Measurements from ENCODE around the gene BID. TPM values are rescaled to one million over a fixed set of nuclear protein-coding genes. Genes with fewer than 3 reads are reported as not detected.

BID gene
- total RNA-seq, 1 donor from 2014 or later = 16.6 TPM

- Histone ChIP-seq H3K27ac (no peak overlapping the region), H3K9ac (no peak overlapping the region), H3K27me3 (no peaks in the 10 kb centered on the region), H4K20me1 (ENCODE audit: low read depth) (no peaks in the 10 kb centered on the region), H3K4me1 (no peaks in the 10 kb centered on the region), H3K79me2 (ENCODE audit: low read depth) (no peaks in the 10 kb centered on the region), H3F3A (ENCODE audit: low read depth) (no peaks in the 10 kb centered on the region), H3K4me2 (no peak overlapping the region), H3K9me3 (ENCODE audit: low read depth) (no peaks in the 10 kb centered on the region), H3K4me3 (no peak overlapping the region), H3K36me3 (no peaks in the 10 kb centered on the region), H2AFZ (replicated peaks) (no peak overlapping the region)
- H3K27me3 Mint-ChIP-seq (ENCODE audit: insufficient read depth, low read depth) = no peaks in the 10 kb centered on the region
- H3K9me3 Mint-ChIP-seq = no peaks in the 10 kb centered on the region
- DNase-seq (ENCODE audit: low spot score) = no peak
- no peak overlapping the region for H3K27ac Mint-ChIP-seq
- H3K4me3 Mint-ChIP-seq = no peak overlapping the region
- no peaks in the 10 kb centered on the region for H3K36me3 Mint-ChIP-seq
- TF ChIP-seq EZH2phosphoT487 (IDR thresholded peaks at IDR 0.05) (no peak), CTCF (IDR thresholded peaks at IDR 0.05) (no peak), EZH2 (IDR thresholded peaks at IDR 0.05) (no peak)
- H3K4me1 Mint-ChIP-seq = no peaks in the 10 kb centered on the region
Observed at GRCh38 chr22:17717708-17718107, 56.6 kb downstream of the BID start.

GRCh38 chr22:17716529-17716928, 57.7 kb downstream of the BID start:
- Histone ChIP-seq H3K4me1 (no peaks in the 10 kb centered on the region), H3F3A (ENCODE audit: low read depth) (no peaks in the 10 kb centered on the region), H3K9ac (no peak overlapping the region), H2AFZ (replicated peaks) (no peak overlapping the region), H3K9me3 (ENCODE audit: low read depth) (no peaks in the 10 kb centered on the region), H3K4me3 (no peak overlapping the region), H3K4me2 (no peak overlapping the region), H3K79me2 (ENCODE audit: low read depth) (no peaks in the 10 kb centered on the region), H3K27me3 (no peaks in the 10 kb centered on the region), H3K27ac (no peak overlapping the region), H4K20me1 (ENCODE audit: low read depth) (no peaks in the 10 kb centered on the region), H3K36me3 (no peaks in the 10 kb centered on the region)
- Mint-ChIP-seq H3K36me3 (peaks cover 3% of the 10 kb centered on the region), H3K9me3 (no peaks in the 10 kb centered on the region), H3K4me3 (no peak overlapping the region), H3K27ac (no peak overlapping the region), H3K4me1 (no peaks in the 10 kb centered on the region), H3K27me3 (ENCODE audit: insufficient read depth, low read depth) (no peaks in the 10 kb centered on the region)
- TF ChIP-seq EZH2 (IDR thresholded peaks at IDR 0.05) (no peak), CTCF (IDR thresholded peaks at IDR 0.05) (no peak), EZH2phosphoT487 (IDR thresholded peaks at IDR 0.05) (no peak)
- DNase-seq (ENCODE audit: low spot score) = no peak

GRCh38 chr22:17712441-17712840, 61.8 kb downstream of the BID start:
- H3K27ac Mint-ChIP-seq = no peak overlapping the region
- Histone ChIP-seq H3K4me1 (no peaks in the 10 kb centered on the region), H3K79me2 (ENCODE audit: low read depth) (no peaks in the 10 kb centered on the region), H3K9ac (no peak overlapping the region), H3K4me2 (no peak overlapping the region), H3K36me3 (no peaks in the 10 kb centered on the region), H3K27ac (no peak overlapping the region), H3F3A (ENCODE audit: low read depth) (no peaks in the 10 kb centered on the region), H2AFZ (replicated peaks) (no peak overlapping the region), H4K20me1 (ENCODE audit: low read depth) (no peaks in the 10 kb centered on the region), H3K27me3 (no peaks in the 10 kb centered on the region), H3K4me3 (no peak overlapping the region), H3K9me3 (ENCODE audit: low read depth) (no peaks in the 10 kb centered on the region)
- H3K4me1 Mint-ChIP-seq = no peaks in the 10 kb centered on the region
- peaks cover 7% of the 10 kb centered on the region for H3K36me3 Mint-ChIP-seq
- no peak for DNase-seq (ENCODE audit: low spot score)
- no peak overlapping the region for H3K4me3 Mint-ChIP-seq
- TF ChIP-seq EZH2phosphoT487 (IDR thresholded peaks at IDR 0.05) = no peak
- TF ChIP-seq EZH2 (IDR thresholded peaks at IDR 0.05) = no peak
- no peak for TF ChIP-seq CTCF (IDR thresholded peaks at IDR 0.05)
- H3K9me3 Mint-ChIP-seq = no peaks in the 10 kb centered on the region
- H3K27me3 Mint-ChIP-seq (ENCODE audit: insufficient read depth, low read depth) = no peaks in the 10 kb centered on the region

All from neural progenitor cell (in vitro differentiated cells).